HepG2 (cell line): ENCODE measurements around the gene EMC9. TPM values are rescaled to one million over a fixed set of nuclear protein-coding genes. Genes with fewer than 3 reads are reported as not detected.

ENCODE experiments used
- BCL6 ChIP-seq: IDR thresholded peaks from 2 replicates; pipeline ENCODE4 v1.6.1; 2016; ENCODE audit warnings: missing genetic modification reagents, missing compliant biosample characterization
- CREBL2 ChIP-seq: sonication (generic); formaldehyde crosslinking; IDR thresholded peaks from 2 replicates; pipeline ENCODE4 v1.8.1; 2023; ENCODE audit warnings: missing genetic modification reagents, mild to moderate bottlenecking, borderline replicate concordance
- FIP1L1 ChIP-seq: fragments of 200-400 bp; formaldehyde crosslinking; IDR thresholded peaks from 2 replicates; pipeline ENCODE4 v1.6.1; 2018; ENCODE audit warnings: low read depth, mild to moderate bottlenecking, low read length, moderate library complexity, borderline replicate concordance; ENCODE audit not compliant: insufficient read depth
- MAFF ChIP-seq: IDR thresholded peaks from 2 replicates; pipeline ENCODE4 v1.6.1; 2011; ENCODE audit warnings: low read depth, low read length, improper control_type of control experiment
- MED1 ChIP-seq: sonication (generic); formaldehyde crosslinking; IDR thresholded peaks from 2 replicates; pipeline ENCODE4 v1.4.0; 2020; ENCODE audit warnings: missing genetic modification reagents
- PRMT3 ChIP-seq: sonication (generic); formaldehyde crosslinking; IDR thresholded peaks from 2 replicates; pipeline ENCODE4 v1.8.1; 2022; ENCODE audit warnings: low read depth, mild to moderate bottlenecking, moderate library complexity, missing genetic modification reagents, borderline replicate concordance
- SP5 ChIP-seq: IDR thresholded peaks from 2 replicates; pipeline ENCODE4 v1.6.1; 2016; ENCODE audit warnings: low read depth, borderline replicate concordance
- ZBTB42 ChIP-seq: sonication (generic); formaldehyde crosslinking; IDR thresholded peaks from 2 replicates; pipeline ENCODE4 v1.5.0; 2020; ENCODE audit warnings: mild to moderate bottlenecking, missing genetic modification reagents
- ZFP36 ChIP-seq: fragments of 150-350 bp; IDR thresholded peaks from 2 replicates; pipeline ENCODE4 v1.6.1; 2018; ENCODE audit warnings: borderline replicate concordance, low read length, low read depth; ENCODE audit not compliant: partially characterized antibody
- ZFP41 ChIP-seq: sonication (generic); formaldehyde crosslinking; IDR thresholded peaks from 2 replicates; pipeline ENCODE4 v1.4.0; 2020; ENCODE audit warnings: mild to moderate bottlenecking, missing genetic modification reagents, borderline replicate concordance
- ZHX2 ChIP-seq, 2 experiments: sonication (generic) in 1 of 2; formaldehyde crosslinking in 1 of 2; IDR thresholded peaks; 2 replicates each; pipeline versions ENCODE4 v1.6.1 to v1.9.0; 2014 to 2022; ENCODE audit warnings: antibody characterized with exemption in 1 of 2, borderline replicate concordance in 1 of 2, inconsistent platforms in 1 of 2, low read depth in 1 of 2, missing genetic modification reagents in 1 of 2
- ZNF451 ChIP-seq: sonication (generic); formaldehyde crosslinking; IDR thresholded peaks from 2 replicates; pipeline ENCODE4 v1.5.0; 2020; ENCODE audit warnings: mild to moderate bottlenecking, missing genetic modification reagents
- ZNF891 ChIP-seq: sonication (generic); formaldehyde crosslinking; IDR thresholded peaks from 2 replicates; pipeline ENCODE4 v1.5.0; 2020; ENCODE audit warnings: mild to moderate bottlenecking, missing genetic modification reagents
- ZSCAN20 ChIP-seq: sonication (generic); formaldehyde crosslinking; IDR thresholded peaks from 2 replicates; pipeline ENCODE4 v1.4.0; 2020; ENCODE audit warnings: missing genetic modification reagents, mild to moderate bottlenecking, borderline replicate concordance
- polyA plus RNA-seq, 8 experiments: library from polyadenylated mRNA; depleted of rRNA in 3 of 8; stranded (reverse) in 7 of 8; unstranded in 1 of 8; fragments of >200 nt; fragmentation: Illumina TruSeq in 4 of 8; extraction: Trizol in 4 of 8; gene quantifications; 2 replicates each; pipeline versions ENCODE4 v1.2.1 to v1.2.3, GENCODE V29; 2011 to 2016; ENCODE audit warnings: low read depth in 4 of 8, missing spikeins in 1 of 8, mixed read lengths in 1 of 8; ENCODE audit not compliant: insufficient read depth in 1 of 8
- total RNA-seq, 5 experiments: library from RNA; depleted of rRNA; stranded (reverse); fragments of >200 nt; fragmentation: Illumina TruSeq; extraction: Trizol; gene quantifications; 2 replicates each; pipeline ENCODE4 v1.2.3, GENCODE V29; 2016; ENCODE audit warnings: low read depth in 1 of 5
- TF ChIP-seq, protein P1 (sequence below): sonication (generic); formaldehyde crosslinking; conservative IDR thresholded peaks from 2 replicates; pipeline ENCODE4 v1.8.0; 2022; ENCODE audit warnings: mild to moderate bottlenecking, moderate library complexity, missing genetic modification reagents
- TF ChIP-seq, protein P2 (sequence below): sonication (generic); formaldehyde crosslinking; IDR thresholded peaks from 2 replicates; pipeline ENCODE4 v1.9.0; 2021; ENCODE audit warnings: missing genetic modification reagents, borderline replicate concordance

EMC9 gene
- total and polyA plus RNA-seq, 2 of the 13 experiments (the other 11 are each of a cell fraction or from before 2014, with no cell fraction given): 60.5 to 78.7 TPM

DNA sequence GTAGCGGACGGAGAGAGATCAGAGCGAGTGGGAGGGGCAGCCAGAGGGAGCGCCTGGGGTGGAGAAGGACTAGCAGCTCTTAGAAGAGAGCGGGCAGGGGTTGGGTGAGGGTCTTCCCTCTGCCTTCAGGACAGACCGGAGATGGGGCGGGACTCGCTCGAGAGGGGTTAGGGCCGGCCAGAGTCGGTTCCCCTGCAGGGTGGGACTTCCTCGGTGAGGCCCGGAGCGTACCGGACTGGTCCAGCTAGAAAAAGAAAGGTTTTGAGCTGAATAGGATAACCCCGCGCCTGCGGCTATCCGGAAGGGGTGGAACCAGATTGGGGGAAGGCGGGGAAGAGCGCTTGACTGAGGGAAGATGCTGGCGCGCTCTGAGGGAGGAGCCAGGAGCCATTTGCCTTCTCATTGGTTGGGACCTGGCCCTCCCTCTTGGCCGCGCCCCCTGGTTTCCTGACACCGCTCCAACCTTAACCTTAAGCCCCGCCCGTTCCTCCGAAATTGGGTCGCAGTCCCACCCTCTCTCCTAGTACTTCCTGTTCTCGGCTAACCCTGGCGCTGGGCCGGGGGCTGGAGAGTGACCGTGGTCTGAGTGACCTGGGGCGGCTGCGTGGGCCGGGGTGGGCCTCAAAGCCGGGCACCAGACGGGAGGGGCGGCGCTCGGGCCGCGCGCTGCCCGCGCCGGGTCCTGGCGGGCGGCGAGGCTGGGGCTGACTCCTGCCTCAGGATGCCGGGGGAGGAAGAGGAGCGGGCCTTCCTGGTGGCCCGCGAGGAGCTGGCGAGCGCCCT is 5.8 kb upstream of the EMC9 start, which contains the start of gene RNF31 (continued):
- TF ChIP-seq FIP1L1 (no peak), ZFP41 (CRISPR knock-in tag) (peak; percentile 78; the same call in 1 of the 2 replicates), CREBL2 (CRISPR knock-in tag) (no peak; the same call in 1 of the 2 replicates), MAFF (no peak), PRMT3 (CRISPR knock-in tag) (no peak), ZNF891 (CRISPR knock-in tag) (no peak), BCL6 (no peak; the same call in 1 of the 2 replicates), ZNF451 (CRISPR knock-in tag) (peak; percentile 37), MED1 (CRISPR knock-in tag) (no peak; the same call in 1 of the 2 replicates), ZSCAN20 (CRISPR knock-in tag) (peak; percentile 89; the same call in 1 of the 2 replicates), ZHX2 (IDR thresholded peaks at IDR 0.05; ENCODE audit: low read depth) (no peak; the same call in 1 of the 2 replicates), ZHX2 (CRISPR knock-in tag; IDR thresholded peaks at IDR 0.05; ENCODE audit: borderline replicate concordance) (no peak), ZBTB42 (CRISPR knock-in tag) (peak; percentile 83), ZFP36 (no peak), SP5 (peak; percentile 71)
- TF ChIP-seq, protein P1, sequence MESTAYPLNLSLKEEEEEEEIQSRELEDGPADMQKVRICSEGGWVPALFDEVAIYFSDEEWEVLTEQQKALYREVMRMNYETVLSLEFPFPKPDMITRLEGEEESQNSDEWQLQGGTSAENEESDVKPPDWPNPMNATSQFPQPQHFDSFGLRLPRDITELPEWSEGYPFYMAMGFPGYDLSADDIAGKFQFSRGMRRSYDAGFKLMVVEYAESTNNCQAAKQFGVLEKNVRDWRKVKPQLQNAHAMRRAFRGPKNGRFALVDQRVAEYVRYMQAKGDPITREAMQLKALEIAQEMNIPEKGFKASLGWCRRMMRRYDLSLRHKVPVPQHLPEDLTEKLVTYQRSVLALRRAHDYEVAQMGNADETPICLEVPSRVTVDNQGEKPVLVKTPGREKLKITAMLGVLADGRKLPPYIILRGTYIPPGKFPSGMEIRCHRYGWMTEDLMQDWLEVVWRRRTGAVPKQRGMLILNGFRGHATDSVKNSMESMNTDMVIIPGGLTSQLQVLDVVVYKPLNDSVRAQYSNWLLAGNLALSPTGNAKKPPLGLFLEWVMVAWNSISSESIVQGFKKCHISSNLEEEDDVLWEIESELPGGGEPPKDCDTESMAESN (CRISPR knock-in tag): no peak
- TF ChIP-seq, protein P2, sequence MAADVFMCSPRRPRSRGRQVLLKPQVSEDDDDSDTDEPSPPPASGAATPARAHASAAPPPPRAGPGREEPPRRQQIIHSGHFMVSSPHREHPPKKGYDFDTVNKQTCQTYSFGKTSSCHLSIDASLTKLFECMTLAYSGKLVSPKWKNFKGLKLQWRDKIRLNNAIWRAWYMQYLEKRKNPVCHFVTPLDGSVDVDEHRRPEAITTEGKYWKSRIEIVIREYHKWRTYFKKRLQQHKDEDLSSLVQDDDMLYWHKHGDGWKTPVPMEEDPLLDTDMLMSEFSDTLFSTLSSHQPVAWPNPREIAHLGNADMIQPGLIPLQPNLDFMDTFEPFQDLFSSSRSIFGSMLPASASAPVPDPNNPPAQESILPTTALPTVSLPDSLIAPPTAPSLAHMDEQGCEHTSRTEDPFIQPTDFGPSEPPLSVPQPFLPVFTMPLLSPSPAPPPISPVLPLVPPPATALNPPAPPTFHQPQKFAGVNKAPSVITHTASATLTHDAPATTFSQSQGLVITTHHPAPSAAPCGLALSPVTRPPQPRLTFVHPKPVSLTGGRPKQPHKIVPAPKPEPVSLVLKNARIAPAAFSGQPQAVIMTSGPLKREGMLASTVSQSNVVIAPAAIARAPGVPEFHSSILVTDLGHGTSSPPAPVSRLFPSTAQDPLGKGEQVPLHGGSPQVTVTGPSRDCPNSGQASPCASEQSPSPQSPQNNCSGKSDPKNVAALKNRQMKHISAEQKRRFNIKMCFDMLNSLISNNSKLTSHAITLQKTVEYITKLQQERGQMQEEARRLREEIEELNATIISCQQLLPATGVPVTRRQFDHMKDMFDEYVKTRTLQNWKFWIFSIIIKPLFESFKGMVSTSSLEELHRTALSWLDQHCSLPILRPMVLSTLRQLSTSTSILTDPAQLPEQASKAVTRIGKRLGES (CRISPR knock-in tag): peak; percentile 87; the same call in 1 of the 2 replicates
